HEK293 (cell line): ENCODE measurements around the gene ACOT12.

ENCODE experiments used
- CTCF ChIA-PET: fragments of 350-600 bp; formaldehyde crosslinking; extraction: SDS; loops from one replicate; lab custom pipeline; 2021; ENCODE audit warnings: antibody characterized with exemption; lab: Yijun Ruan, JAX
- POLR2A ChIA-PET: fragments of 300-600 bp; formaldehyde crosslinking; extraction: SDS; loops from one replicate; lab custom pipeline; 2020; ENCODE audit warnings: antibody characterized with exemption, inconsistent platforms; lab: Yijun Ruan, JAX
- H3K27ac ChIP-seq: fragments of 200-500 bp; sonication (Bioruptor generic); 2 replicates; pipeline ENCODE4 v1.5.1; 2014; ENCODE audit warnings: low read depth, low read length, control low read depth, inconsistent platforms; ENCODE audit errors: extremely low read depth
- H3K36me3 ChIP-seq, 2 experiments: fragments of 200-500 bp in 1 of 2; sonication (Bioruptor generic) in 1 of 2; 1 replicate in 1 of 2; 2 replicates in 1 of 2; pipeline ENCODE4 v1.5.1; 2014 to 2017; ENCODE audit warnings: inconsistent platforms in 2 of 2, low read length in 2 of 2; ENCODE audit not compliant: control insufficient read depth in 2 of 2, insufficient read depth in 1 of 2
- H3K4me1 ChIP-seq: fragments of 200-500 bp; sonication (Bioruptor generic); 2 replicates; pipeline ENCODE4 v1.5.1; 2014; ENCODE audit warnings: mild to moderate bottlenecking, low read length, inconsistent platforms; ENCODE audit not compliant: control insufficient read depth, insufficient read depth
- H3K4me3 ChIP-seq: 2 replicates; pipeline ENCODE4 v1.5.1; 2011; ENCODE audit warnings: low read depth, mild to moderate bottlenecking, control low read depth, low read length, moderate library complexity
- H3K9me3 ChIP-seq: fragments of 200-500 bp; sonication (Bioruptor generic); 2 replicates; pipeline ENCODE4 v1.5.1; 2014; ENCODE audit warnings: low read depth, low read length, inconsistent platforms; ENCODE audit not compliant: control insufficient read depth, insufficient read depth
- EGR2 ChIP-seq: fragments of 450-650 bp; formaldehyde crosslinking; IDR thresholded peaks from 2 replicates; pipeline ENCODE4 v1.5.1; 2016; ENCODE audit warnings: low read depth, missing biosample characterization, missing genetic modification characterization
- GFI1B ChIP-seq: fragments of 450-650 bp; formaldehyde crosslinking; IDR thresholded peaks from 2 replicates; pipeline ENCODE4 v1.5.1; 2016; ENCODE audit warnings: missing biosample characterization, missing genetic modification characterization
- MYNN ChIP-seq: fragments of 450-650 bp; formaldehyde crosslinking; IDR thresholded peaks from 2 replicates; pipeline ENCODE4 v1.5.1; 2016; ENCODE audit warnings: missing biosample characterization, missing genetic modification characterization, borderline replicate concordance
- OVOL3 ChIP-seq: fragments of 450-650 bp; formaldehyde crosslinking; IDR thresholded peaks from 2 replicates; pipeline ENCODE4 v1.5.1; 2016; ENCODE audit warnings: missing biosample characterization, missing genetic modification characterization
- PRDM10 ChIP-seq: fragments of 450-650 bp; formaldehyde crosslinking; IDR thresholded peaks from 2 replicates; pipeline ENCODE4 v1.5.1; 2016; ENCODE audit warnings: missing biosample characterization, missing genetic modification characterization
- PRDM6 ChIP-seq: fragments of 450-650 bp; formaldehyde crosslinking; IDR thresholded peaks from 2 replicates; pipeline ENCODE4 v1.5.1; 2017; ENCODE audit warnings: missing biosample characterization, missing genetic modification characterization
- ZBTB1 ChIP-seq: fragments of 450-650 bp; formaldehyde crosslinking; IDR thresholded peaks from 2 replicates; pipeline ENCODE4 v1.5.1; 2016; ENCODE audit warnings: missing biosample characterization, missing genetic modification characterization
- ZBTB20 ChIP-seq: fragments of 450-650 bp; formaldehyde crosslinking; IDR thresholded peaks from 2 replicates; pipeline ENCODE4 v1.5.1; 2016; ENCODE audit warnings: missing biosample characterization, missing genetic modification characterization
- ZFP3 ChIP-seq: fragments of 450-650 bp; formaldehyde crosslinking; IDR thresholded peaks from 2 replicates; pipeline ENCODE4 v1.5.1; 2016; ENCODE audit warnings: low read depth, missing biosample characterization, missing genetic modification characterization
- ZNF114 ChIP-seq: fragments of 450-650 bp; formaldehyde crosslinking; IDR thresholded peaks from 2 replicates; pipeline ENCODE4 v1.5.0; 2017; ENCODE audit warnings: missing biosample characterization, missing genetic modification characterization
- ZNF132 ChIP-seq: fragments of 450-650 bp; formaldehyde crosslinking; IDR thresholded peaks from 2 replicates; pipeline ENCODE4 v1.5.1; 2017; ENCODE audit warnings: missing biosample characterization, missing genetic modification characterization, borderline replicate concordance
- ZNF24 ChIP-seq: fragments of 450-650 bp; formaldehyde crosslinking; IDR thresholded peaks from 2 replicates; pipeline ENCODE4 v1.5.1; 2016; ENCODE audit warnings: missing biosample characterization, missing genetic modification characterization
- ZNF394 ChIP-seq: fragments of 450-650 bp; formaldehyde crosslinking; IDR thresholded peaks from 2 replicates; pipeline ENCODE4 v1.5.1; 2016; ENCODE audit warnings: missing biosample characterization, missing genetic modification characterization, mild to moderate bottlenecking, moderate library complexity, borderline replicate concordance
- ZNF426 ChIP-seq: fragments of 450-650 bp; formaldehyde crosslinking; IDR thresholded peaks from 2 replicates; pipeline ENCODE4 v1.5.1; 2017; ENCODE audit warnings: missing biosample characterization, missing genetic modification characterization, mild to moderate bottlenecking, inconsistent platforms, moderate library complexity
- ZNF560 ChIP-seq: fragments of 450-650 bp; formaldehyde crosslinking; IDR thresholded peaks from 2 replicates; pipeline ENCODE4 v1.5.1; 2017; ENCODE audit warnings: missing biosample characterization, missing genetic modification characterization, borderline replicate concordance
- ZNF629 ChIP-seq: fragments of 450-650 bp; formaldehyde crosslinking; IDR thresholded peaks from 2 replicates; pipeline ENCODE4 v1.5.1; 2017; ENCODE audit warnings: missing biosample characterization, missing genetic modification characterization
- ZNF776 ChIP-seq: fragments of 450-650 bp; formaldehyde crosslinking; IDR thresholded peaks from 2 replicates; pipeline ENCODE4 v1.5.0; 2017; ENCODE audit warnings: missing biosample characterization, missing genetic modification characterization, borderline replicate concordance

ACOT12 gene

GRCh38 chr5:81360640-81361039 lies 33.3 kb downstream of the ACOT12 start (continued):
- no peak for TF ChIP-seq ZNF394 (tag by site-specific recombination)
- TF ChIP-seq ZBTB1 (tag by site-specific recombination), result no peak
- no peak for TF ChIP-seq ZNF560 (tag by site-specific recombination)
- no peak for TF ChIP-seq ZNF132 (tag by site-specific recombination)
- no peak for TF ChIP-seq ZNF24 (tag by site-specific recombination)
- TF ChIP-seq ZNF629 (tag by site-specific recombination), result no peak
- no peak for TF ChIP-seq ZFP3 (tag by site-specific recombination)

- ChIA-PET POLR2A (no interaction called here), CTCF (interaction anchor here (0.6 to 0.9 kb wide), 2 partner anchors 42 to 66 kb away, joined by 5 to 6 read pairs; no protein-coding TSS in a partner anchor)
- no peaks in the 10 kb centered on the region for H3K36me3 ChIP-seq
- H3K27ac ChIP-seq, result no peak overlapping the region
- no peak overlapping the region for H3K4me3 ChIP-seq
- H3K9me3 ChIP-seq, result no peaks in the 10 kb centered on the region
- TF ChIP-seq PRDM6 (peak; percentile 73), OVOL3 (no peak)
- 0 out of 2 replicates have a peak, but pooled peaks cover 2% of the 10 kb centered on the region for H3K4me1 ChIP-seq
Observed at GRCh38 chr5:81359881-81360280, 34.1 kb downstream of the ACOT12 start.

GRCh38 chr5:81359108-81359507 lies 34.8 kb downstream of the ACOT12 start:
- Histone ChIP-seq H3K4me3 (no peak overlapping the region), H3K27ac (no peak overlapping the region), H3K36me3 (no peaks in the 10 kb centered on the region)
- TF ChIP-seq MYNN (tag by site-specific recombination), result no peak
- TF ChIP-seq GFI1B, result peak; percentile 20; the same call in 1 of the 2 replicates
- TF ChIP-seq, all 188 proteins: peak for 1
- POLR2A ChIA-PET, result no interaction called here
- CTCF ChIA-PET, result interaction anchor here (0.6 kb wide), 1 partner anchor 41 kb away, joined by 5 read pairs; no protein-coding TSS in a partner anchor
- no peaks in the 10 kb centered on the region for H3K9me3 ChIP-seq
- H3K4me1 ChIP-seq, result 0 out of 2 replicates have a peak, but pooled peaks cover 2% of the 10 kb centered on the region

- TF ChIP-seq ZNF114 (no peak), ZBTB20 (tag by site-specific recombination) (no peak), EGR2 (tag by site-specific recombination) (no peak), PRDM10 (tag by site-specific recombination) (no peak), ZNF426 (tag by site-specific recombination) (no peak), ZNF776 (tag by site-specific recombination) (no peak)
- TF ChIP-seq, all 188 proteins: peak for 0
- H3K9me3 ChIP-seq, result no peaks in the 10 kb centered on the region
- 0 out of 2 replicates have a peak, but pooled peaks cover 2% of the 10 kb centered on the region for H3K4me1 ChIP-seq
- ChIA-PET POLR2A (no interaction called here), CTCF (interaction anchor here (0.6 kb wide), 2 partner anchors 12 to 99 kb away, joined by 3 read pairs; no protein-coding TSS in a partner anchor)
- H3K27ac ChIP-seq, result no peak overlapping the region
- no peak overlapping the region for H3K4me3 ChIP-seq
- no peaks in the 10 kb centered on the region for H3K36me3 ChIP-seq
Observed at GRCh38 chr5:81355291-81356251, 38.4 kb downstream of the ACOT12 start.
